Hepatocyte (in vitro differentiated cells): ENCODE results near the gene PHACTR2. TPM values are rescaled to one million over a fixed set of nuclear protein-coding genes. Genes with fewer than 3 reads are reported as not detected.

Source experiments
- DNase-seq: peaks from one replicate; pipeline ENCODE4 v3.0.0-alpha.2; 2016; ENCODE audit warnings: low spot score
- H2AFZ ChIP-seq: fragments of 200-600 bp; sonication (generic); 2 replicates; pipeline ENCODE4 v1.6.0; 2016; ENCODE audit warnings: antibody characterized with exemption, mild to moderate bottlenecking
- H3K27ac ChIP-seq: fragments of 200-600 bp; sonication (generic); 2 replicates; pipeline ENCODE4 v1.5.1; 2016; ENCODE audit warnings: mild to moderate bottlenecking
- H3K27me3 ChIP-seq: fragments of 200-600 bp; sonication (generic); 2 replicates; pipeline ENCODE4 v1.6.1; 2016
- H3K36me3 ChIP-seq: fragments of 200-600 bp; sonication (generic); replicated peaks from 2 replicates; pipeline ENCODE4 v1.5.1; 2016; ENCODE audit warnings: low read depth; ENCODE audit not compliant: insufficient read depth
- H3K4me1 ChIP-seq: fragments of 200-600 bp; sonication (generic); 2 replicates; pipeline ENCODE4 v1.5.1; 2016; ENCODE audit warnings: mild to moderate bottlenecking, moderate library complexity; ENCODE audit not compliant: insufficient read depth
- H3K4me2 ChIP-seq: fragments of 200-600 bp; sonication (generic); 2 replicates; pipeline ENCODE4 v1.6.0; 2016
- H3K4me3 ChIP-seq: fragments of 200-600 bp; sonication (generic); 2 replicates; pipeline ENCODE4 v1.5.1; 2016; ENCODE audit warnings: mild to moderate bottlenecking
- H3K79me2 ChIP-seq: fragments of 200-600 bp; sonication (generic); 2 replicates; pipeline ENCODE4 v1.6.0; 2017; ENCODE audit warnings: mild to moderate bottlenecking
- H3K9me2 ChIP-seq: fragments of 200-600 bp; sonication (generic); replicated peaks from 2 replicates; pipeline ENCODE4 v1.6.0; 2017; ENCODE audit warnings: mild to moderate bottlenecking; ENCODE audit not compliant: insufficient read depth
- H3K9me3 ChIP-seq: fragments of 200-600 bp; sonication (generic); 2 replicates; pipeline ENCODE4 v1.5.1; 2016; ENCODE audit warnings: low read depth, mild to moderate bottlenecking
- H4K20me1 ChIP-seq: fragments of 200-600 bp; sonication (generic); 2 replicates; pipeline ENCODE4 v1.6.0; 2016; ENCODE audit warnings: mild to moderate bottlenecking; ENCODE audit not compliant: insufficient read depth, poor library complexity, severe bottlenecking
- CTCF ChIP-seq: fragments of 200-600 bp; sonication (generic); IDR thresholded peaks from 2 replicates; pipeline ENCODE4 v1.5.1; 2016; ENCODE audit warnings: antibody characterized with exemption, mild to moderate bottlenecking; ENCODE audit not compliant: poor library complexity
- EZH2 ChIP-seq: fragments of 200-600 bp; sonication (generic); IDR thresholded peaks from 2 replicates; pipeline ENCODE4 v1.6.1; 2016; ENCODE audit warnings: antibody characterized with exemption, mild to moderate bottlenecking, borderline replicate concordance
- EZH2phosphoT487 ChIP-seq: fragments of 200-600 bp; sonication (generic); IDR thresholded peaks from one replicate; pipeline ENCODE4 v1.6.1; 2018; ENCODE audit warnings: antibody characterized with exemption, mild to moderate bottlenecking, low read depth, moderate library complexity; ENCODE audit not compliant: unreplicated experiment, severe bottlenecking
- WGBS: methylation state at CpG from one replicate; pipeline ENCODE4 v1.1.6; 2016; ENCODE audit warnings: low lambda C conversion rate; ENCODE audit errors: missing lambda C conversion rate; 5-methylcytosine and 5-hydroxymethylcytosine counted together
- polyA plus RNA-seq: library from polyadenylated mRNA; unstranded; fragments of >200 nt; fragmentation: Nextera tagmentation; extraction: Ambion mirVana; gene quantifications from 2 replicates; pipeline ENCODE4 v1.2.1, GENCODE V29; 2016
- total RNA-seq: library from RNA; depleted of rRNA; stranded (reverse); fragments of >200 nt; gene quantifications from 2 replicates; pipeline ENCODE4 v1.2.3, GENCODE V29; 2014

The PHACTR2 gene
- total and polyA plus RNA-seq, 2 experiments from 2014 or later, result 86.6 to 111 TPM

GRCh38 chr6:143744551-143745165 lies 66.9 kb downstream of the PHACTR2 start:
- Histone ChIP-seq H3K4me3 (no peak overlapping the region), H4K20me1 (no peaks in the 10 kb centered on the region), H3K9me2 (no peaks in the 10 kb centered on the region), H3K4me2 (peak overlapping the region; percentile 64), H3K27ac (peak overlapping the region; percentile 79), H3K9me3 (no peaks in the 10 kb centered on the region), H3K27me3 (no peaks in the 10 kb centered on the region), H3K36me3 (no peaks in the 10 kb centered on the region), H3K79me2 (peaks cover 55% of the 10 kb centered on the region), H2AFZ (no peak overlapping the region), H3K4me1 (peaks cover 70% of the 10 kb centered on the region)
- peak; percentile 34 for DNase-seq
- no peak for TF ChIP-seq EZH2
- TF ChIP-seq CTCF, result no peak
- no peak for TF ChIP-seq EZH2phosphoT487
- WGBS, result 41% methylated on average over 8 of the region's 8 CpGs

- no peaks in the 10 kb centered on the region for H4K20me1 ChIP-seq
- peak; percentile 80 for DNase-seq
- no peaks in the 10 kb centered on the region for H3K9me3 ChIP-seq
- H3K4me1 ChIP-seq, result peaks cover 72% of the 10 kb centered on the region
- peaks cover 57% of the 10 kb centered on the region for H3K79me2 ChIP-seq
- H2AFZ ChIP-seq, result no peak overlapping the region
- H3K27ac ChIP-seq, result peak overlapping the region; percentile 79
- no peaks in the 10 kb centered on the region for H3K36me3 ChIP-seq
- TF ChIP-seq EZH2, result no peak
- TF ChIP-seq CTCF, result no peak
- H3K4me3 ChIP-seq, result no peak overlapping the region
- WGBS, result 23% methylated on average over 22 of the region's 22 CpGs
- H3K27me3 ChIP-seq, result no peaks in the 10 kb centered on the region
- H3K4me2 ChIP-seq, result peak overlapping the region; percentile 64
- H3K9me2 ChIP-seq, result no peaks in the 10 kb centered on the region
These were observed 67.7 kb downstream of the PHACTR2 start for GRCh38 chr6:143745166-143746133.

- 47% methylated on average over 12 of the region's 12 CpGs for WGBS
- H3K79me2 ChIP-seq, result peaks cover 49% of the 10 kb centered on the region
- H3K4me2 ChIP-seq, result peak overlapping the region; percentile 64
- no peaks in the 10 kb centered on the region for H3K9me2 ChIP-seq
- no peak for DNase-seq
- H3K27ac ChIP-seq, result peak overlapping the region; percentile 79
- no peak overlapping the region for H3K4me3 ChIP-seq
- H3K4me1 ChIP-seq, result peaks cover 72% of the 10 kb centered on the region
- TF ChIP-seq CTCF (no peak), EZH2 (no peak), EZH2phosphoT487 (no peak)
- no peak overlapping the region for H2AFZ ChIP-seq
- H3K9me3 ChIP-seq, result no peaks in the 10 kb centered on the region
- no peaks in the 10 kb centered on the region for H4K20me1 ChIP-seq
- no peaks in the 10 kb centered on the region for H3K27me3 ChIP-seq
- no peaks in the 10 kb centered on the region for H3K36me3 ChIP-seq
These were observed 68.7 kb downstream of the PHACTR2 start for GRCh38 chr6:143746202-143747119.
